PFSK-1 (cell line): Measurements from ENCODE around the gene PRSS1.

ENCODE experiments used
- FOXP2 ChIP-seq: optimal IDR thresholded peaks from 2 replicates; pipeline ENCODE3; 2011; ENCODE audit warnings: borderline replicate concordance, control low read depth, inconsistent platforms; ENCODE audit not compliant: insufficient read depth; ENCODE audit errors: extremely low read length, extremely low read depth
- POLR2AphosphoS5 ChIP-seq: IDR thresholded peaks from 2 replicates; pipeline ENCODE4 v1.6.1; 2012; ENCODE audit warnings: low read depth, mild to moderate bottlenecking, control low read depth, low read length, moderate library complexity
- SIN3A ChIP-seq: IDR thresholded peaks from 2 replicates; pipeline ENCODE4 v1.6.1; 2012; ENCODE audit warnings: mild to moderate bottlenecking, low read length, moderate library complexity, borderline replicate concordance; ENCODE audit not compliant: insufficient read depth
- TAF1 ChIP-seq: IDR thresholded peaks from 2 replicates; pipeline ENCODE4 v1.6.1; 2012; ENCODE audit warnings: low read length, control low read depth, borderline replicate concordance; ENCODE audit not compliant: insufficient read depth
- TF ChIP-seq, protein P1 (sequence below), 2 experiments: IDR thresholded peaks; 2 replicates each; pipeline versions ENCODE4 v1.6.1 to v1.8.0; 2011 to 2012; ENCODE audit warnings: low read depth in 2 of 2, low read length in 2 of 2, control low read depth in 1 of 2, inconsistent platforms in 1 of 2, mild to moderate bottlenecking in 1 of 2, moderate library complexity in 1 of 2; ENCODE audit not compliant: insufficient read depth in 1 of 2

The PRSS1 gene

DNA sequence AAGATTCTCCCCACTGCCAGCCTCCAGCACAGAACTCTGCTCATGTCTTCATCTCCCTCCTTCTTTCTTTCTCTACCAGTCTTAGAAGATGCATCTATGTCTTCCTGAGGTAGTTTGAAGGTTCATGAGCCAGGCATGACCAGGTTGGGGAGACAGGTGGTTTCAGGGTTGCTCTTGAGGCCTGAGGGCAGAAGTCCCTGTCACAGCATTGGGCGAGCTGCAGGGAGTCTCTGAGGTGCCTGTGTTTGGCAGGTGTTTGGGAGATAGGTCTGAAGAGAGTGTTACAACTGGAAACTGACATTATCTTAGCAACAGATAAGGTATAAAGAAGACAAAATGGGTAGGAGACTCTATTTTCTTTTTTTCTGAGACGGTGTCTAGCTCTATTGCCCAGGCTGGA is 40.2 kb downstream of the PRSS1 start:
- TF ChIP-seq, protein P1, sequence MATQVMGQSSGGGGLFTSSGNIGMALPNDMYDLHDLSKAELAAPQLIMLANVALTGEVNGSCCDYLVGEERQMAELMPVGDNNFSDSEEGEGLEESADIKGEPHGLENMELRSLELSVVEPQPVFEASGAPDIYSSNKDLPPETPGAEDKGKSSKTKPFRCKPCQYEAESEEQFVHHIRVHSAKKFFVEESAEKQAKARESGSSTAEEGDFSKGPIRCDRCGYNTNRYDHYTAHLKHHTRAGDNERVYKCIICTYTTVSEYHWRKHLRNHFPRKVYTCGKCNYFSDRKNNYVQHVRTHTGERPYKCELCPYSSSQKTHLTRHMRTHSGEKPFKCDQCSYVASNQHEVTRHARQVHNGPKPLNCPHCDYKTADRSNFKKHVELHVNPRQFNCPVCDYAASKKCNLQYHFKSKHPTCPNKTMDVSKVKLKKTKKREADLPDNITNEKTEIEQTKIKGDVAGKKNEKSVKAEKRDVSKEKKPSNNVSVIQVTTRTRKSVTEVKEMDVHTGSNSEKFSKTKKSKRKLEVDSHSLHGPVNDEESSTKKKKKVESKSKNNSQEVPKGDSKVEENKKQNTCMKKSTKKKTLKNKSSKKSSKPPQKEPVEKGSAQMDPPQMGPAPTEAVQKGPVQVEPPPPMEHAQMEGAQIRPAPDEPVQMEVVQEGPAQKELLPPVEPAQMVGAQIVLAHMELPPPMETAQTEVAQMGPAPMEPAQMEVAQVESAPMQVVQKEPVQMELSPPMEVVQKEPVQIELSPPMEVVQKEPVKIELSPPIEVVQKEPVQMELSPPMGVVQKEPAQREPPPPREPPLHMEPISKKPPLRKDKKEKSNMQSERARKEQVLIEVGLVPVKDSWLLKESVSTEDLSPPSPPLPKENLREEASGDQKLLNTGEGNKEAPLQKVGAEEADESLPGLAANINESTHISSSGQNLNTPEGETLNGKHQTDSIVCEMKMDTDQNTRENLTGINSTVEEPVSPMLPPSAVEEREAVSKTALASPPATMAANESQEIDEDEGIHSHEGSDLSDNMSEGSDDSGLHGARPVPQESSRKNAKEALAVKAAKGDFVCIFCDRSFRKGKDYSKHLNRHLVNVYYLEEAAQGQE (IDR thresholded peaks at IDR 0.05; ENCODE audit: insufficient read depth in 1 of 2, low read depth in 2 of 2, low read length in 2 of 2): no peak
- TF ChIP-seq SIN3A: no peak

DNA sequence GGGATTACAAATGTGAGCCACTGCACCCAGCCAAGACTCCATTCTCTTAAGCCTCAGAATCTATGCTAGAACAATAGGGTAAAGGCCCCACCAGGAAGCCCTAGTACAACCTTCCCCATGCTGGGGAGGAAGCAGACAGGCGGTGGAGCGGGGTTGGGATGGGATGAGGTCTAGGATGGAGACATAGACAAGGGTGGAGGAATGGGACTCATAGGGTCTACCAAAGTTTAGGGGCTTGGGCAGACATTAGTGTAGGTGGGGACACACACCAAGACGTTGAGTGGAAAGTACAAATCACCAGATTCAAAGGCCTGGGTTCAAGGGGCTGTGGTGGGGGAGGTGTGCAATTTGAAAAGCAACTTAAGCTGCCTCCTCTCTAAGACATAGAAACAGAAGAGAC is 40.8 kb downstream of the PRSS1 start:
- TF ChIP-seq, protein P1 (IDR thresholded peaks at IDR 0.05; ENCODE audit: insufficient read depth in 1 of 2, low read depth in 2 of 2, low read length in 2 of 2): no peak

DNA sequence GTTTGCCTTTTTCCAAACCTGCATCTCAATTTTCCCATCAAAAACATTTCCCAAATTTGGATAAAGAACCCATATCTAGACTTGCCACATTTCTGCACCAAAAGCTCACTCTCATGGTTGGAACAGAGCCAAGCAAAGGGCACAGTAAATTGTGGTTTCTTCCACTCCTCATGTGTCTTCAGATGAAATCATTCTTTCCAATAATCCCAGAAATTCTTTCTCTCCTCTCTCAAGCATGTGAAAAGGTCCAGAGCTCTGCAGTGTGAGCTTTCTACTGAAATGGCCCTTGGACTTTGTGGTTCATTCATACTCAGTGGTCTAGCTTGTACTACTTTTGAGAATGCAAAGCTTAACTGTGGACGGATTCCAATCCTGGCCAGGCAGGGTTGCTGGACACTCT is 41.3 kb downstream of the PRSS1 start:
- no peak for TF ChIP-seq FOXP2
- no peak for TF ChIP-seq SIN3A
- no peak for TF ChIP-seq POLR2AphosphoS5
- TF ChIP-seq, protein P1 (IDR thresholded peaks at IDR 0.05; ENCODE audit: insufficient read depth in 1 of 2, low read depth in 2 of 2, low read length in 2 of 2): no peak
- TF ChIP-seq TAF1: no peak

DNA sequence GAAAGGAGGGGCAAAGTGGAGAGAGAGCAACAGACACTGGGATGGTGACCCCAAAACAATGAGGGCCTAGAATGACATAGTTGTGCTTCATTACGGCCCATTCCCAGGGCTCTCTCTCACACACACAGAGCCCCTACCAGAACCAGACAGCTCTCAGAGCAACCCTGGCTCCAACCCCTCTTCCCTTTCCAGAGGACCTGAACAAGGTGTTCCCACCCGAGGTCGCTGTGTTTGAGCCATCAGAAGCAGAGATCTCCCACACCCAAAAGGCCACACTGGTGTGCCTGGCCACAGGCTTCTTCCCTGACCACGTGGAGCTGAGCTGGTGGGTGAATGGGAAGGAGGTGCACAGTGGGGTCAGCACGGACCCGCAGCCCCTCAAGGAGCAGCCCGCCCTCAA is 42.2 kb downstream of the PRSS1 start:
- TF ChIP-seq FOXP2 (no peak), SIN3A (no peak), POLR2AphosphoS5 (no peak), TAF1 (no peak)
- TF ChIP-seq, protein P1 (IDR thresholded peaks at IDR 0.05; ENCODE audit: insufficient read depth in 1 of 2, low read depth in 2 of 2, low read length in 2 of 2): no peak

DNA sequence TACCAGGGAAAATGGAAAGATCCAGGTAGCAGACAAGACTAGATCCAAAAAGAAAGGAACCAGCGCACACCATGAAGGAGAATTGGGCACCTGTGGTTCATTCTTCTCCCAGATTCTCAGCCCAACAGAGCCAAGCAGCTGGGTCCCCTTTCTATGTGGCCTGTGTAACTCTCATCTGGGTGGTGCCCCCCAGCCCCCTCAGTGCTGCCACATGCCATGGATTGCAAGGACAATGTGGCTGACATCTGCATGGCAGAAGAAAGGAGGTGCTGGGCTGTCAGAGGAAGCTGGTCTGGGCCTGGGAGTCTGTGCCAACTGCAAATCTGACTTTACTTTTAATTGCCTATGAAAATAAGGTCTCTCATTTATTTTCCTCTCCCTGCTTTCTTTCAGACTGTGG is 42.9 kb downstream of the PRSS1 start:
- TF ChIP-seq, protein P1 (IDR thresholded peaks at IDR 0.05; ENCODE audit: insufficient read depth in 1 of 2, low read depth in 2 of 2, low read length in 2 of 2): no peak
- TF ChIP-seq FOXP2 (no peak), POLR2AphosphoS5 (no peak), TAF1 (no peak), SIN3A (no peak)
